Panc1 (cell line): ENCODE measurements around the gene CSMD2. TPM values are rescaled to one million over a fixed set of nuclear protein-coding genes. Genes with fewer than 3 reads are reported as not detected.

Experiments
- ATAC-seq: fragments of 200-7000 bp; cut with Tn5 transposase; 2 replicates; pipeline ENCODE4 v1.9.1; 2020; ENCODE audit warnings: mild to moderate bottlenecking, moderate library complexity
- BruUV-seq: library from RNA; stranded (reverse); fragments of 400-500 nt; replicated peaks from 2 replicates; lab custom pipeline; 2021; lab: Mats Ljungman, UMichigan
- CTCF ChIA-PET: fragments of 300-600 bp; sonication (Branson Sonifier 250); formaldehyde crosslinking; loops from one replicate; lab custom pipeline; 2022; ENCODE audit warnings: antibody characterized with exemption; lab: Charles Lee
- POLR2A ChIA-PET: fragments of 300-600 bp; sonication (Branson Sonifier 250); formaldehyde crosslinking; loops from one replicate; lab custom pipeline; 2022; ENCODE audit warnings: antibody characterized with exemption; lab: Charles Lee
- DNase-seq: peaks from one replicate; pipeline ENCODE4 v3.0.0-alpha.2; 2010; ENCODE audit warnings: low read depth, low spot score
- H3K27ac ChIP-seq: 2 replicates; pipeline ENCODE4 v1.5.1; 2011; ENCODE audit warnings: mild to moderate bottlenecking, low read length, inconsistent platforms
- H3K27me3 ChIP-seq: fragments of 200-500 bp; sonication (Bioruptor generic); 2 replicates; pipeline ENCODE4 v1.6.0; 2014; ENCODE audit warnings: low read length, inconsistent platforms; ENCODE audit not compliant: control insufficient read depth, insufficient read depth
- H3K36me3 ChIP-seq: fragments of 200-500 bp; sonication (Bioruptor generic); 2 replicates; pipeline ENCODE4 v1.5.1; 2014; ENCODE audit warnings: inconsistent platforms, mild to moderate bottlenecking, low read length, moderate library complexity; ENCODE audit not compliant: control insufficient read depth, insufficient read depth
- H3K4me1 ChIP-seq: 2 replicates; pipeline ENCODE4 v1.5.1; 2011; ENCODE audit warnings: inconsistent platforms, mild to moderate bottlenecking, low read length, moderate library complexity; ENCODE audit not compliant: control insufficient read depth, insufficient read depth
- H3K4me3 ChIP-seq, 2 experiments: 2 replicates each; pipeline ENCODE4 v1.5.1; 2011 to 2012; ENCODE audit warnings: low read depth in 2 of 2, low read length in 2 of 2, mild to moderate bottlenecking in 2 of 2, inconsistent platforms in 1 of 2, moderate library complexity in 1 of 2
- H3K9me3 ChIP-seq: fragments of 200-500 bp; sonication (Bioruptor generic); 2 replicates; pipeline ENCODE4 v1.5.1; 2014; ENCODE audit warnings: low read depth, mild to moderate bottlenecking, inconsistent platforms, low read length, moderate library complexity; ENCODE audit not compliant: control insufficient read depth, insufficient read depth
- CTCF ChIP-seq: fragments of 450-650 bp; IDR thresholded peaks from 2 replicates; pipeline ENCODE4 v1.5.1; 2017; ENCODE audit warnings: mild to moderate bottlenecking
- POLR2AphosphoS5 ChIP-seq: IDR thresholded peaks from 2 replicates; pipeline ENCODE4 v1.6.1; 2012; ENCODE audit warnings: mild to moderate bottlenecking, low read depth, low read length, moderate library complexity
- REST ChIP-seq, 2 experiments: IDR thresholded peaks; 2 replicates each; pipeline ENCODE4 v1.6.1; 2011 to 2012; ENCODE audit warnings: low read depth in 2 of 2, control low read depth in 1 of 2, low read length in 1 of 2, mild to moderate bottlenecking in 1 of 2, moderate library complexity in 1 of 2; ENCODE audit not compliant: insufficient read depth in 1 of 2
- SIN3A ChIP-seq: IDR thresholded peaks from 2 replicates; pipeline ENCODE4 v1.6.1; 2012; ENCODE audit warnings: low read depth, mild to moderate bottlenecking, low read length, moderate library complexity, borderline replicate concordance; ENCODE audit not compliant: insufficient read depth
- TCF7L2 ChIP-seq: IDR thresholded peaks from 2 replicates; pipeline ENCODE4 v1.6.1; 2011; ENCODE audit warnings: mild to moderate bottlenecking, low read depth, low read length, inconsistent platforms
- in situ Hi-C: cut with HindIII; loops from 2 replicates; pipeline ENCODE4 v1.10.0; 2016; ENCODE audit warnings: low sequenced_read_pairs, low pct_unique_long_range_greater_than_20kb
- intact Hi-C: fragments of 100-400 bp; cut with micrococcal nuclease; formaldehyde crosslinking; loops from one replicate; pipeline ENCODE4 v1.10.0; 2022; ENCODE audit not compliant: unreplicated experiment
- total RNA-seq: library from RNA; stranded (reverse); gene quantifications from one replicate; pipeline ENCODE4 v1.2.1, GENCODE V29; 2021; ENCODE audit not compliant: unreplicated experiment

CSMD2 gene
- total RNA-seq, 1 experiment from 2014 or later = not detected

- in situ Hi-C loops = no loop called here
Measured at GRCh38 chr1:33502726-33503125, 662.3 kb downstream of the CSMD2 start.

GRCh38 chr1:33501774-33502173, 663.3 kb downstream of the CSMD2 start:
- intact Hi-C loops = no loop called here
- ATAC-seq (no peak), DNase-seq (no peak)
- H3K27me3 ChIP-seq = no peaks in the 10 kb centered on the region
- ChIA-PET POLR2A (interaction anchor here (0.6 kb wide), 1 partner anchor 19 kb away, joined by 11 read pairs; no protein-coding TSS in a partner anchor), CTCF (no interaction called here)
- no peaks in the 10 kb centered on the region for H3K4me1 ChIP-seq
- H3K4me3 ChIP-seq = no peak overlapping the region
- in situ Hi-C loops = no loop called here
- TF ChIP-seq POLR2AphosphoS5 (no peak), TCF7L2 (no peak), REST (IDR thresholded peaks at IDR 0.05; ENCODE audit: insufficient read depth in 1 of 2, low read depth in 2 of 2, low read length in 1 of 2) (no peak), SIN3A (no peak), CTCF (no peak)
- H3K36me3 ChIP-seq = no peaks in the 10 kb centered on the region
- BruUV-seq = no TSS peak
- H3K9me3 ChIP-seq = peaks cover 8% of the 10 kb centered on the region; the same call in 1 of the 2 replicates
- no peak overlapping the region for H3K27ac ChIP-seq

More at GRCh38 chr1:33502726-33503125, 662.3 kb downstream of the CSMD2 start:
- CTCF ChIA-PET = no interaction called here
- POLR2A ChIA-PET = no interaction called here
- no peaks in the 10 kb centered on the region for H3K9me3 ChIP-seq
- H3K27ac ChIP-seq = no peak overlapping the region
- H3K4me3 ChIP-seq = no peak overlapping the region
- no peak for ATAC-seq
- DNase-seq = no peak
- H3K36me3 ChIP-seq = no peaks in the 10 kb centered on the region
- no peaks in the 10 kb centered on the region for H3K27me3 ChIP-seq
- no peaks in the 10 kb centered on the region for H3K4me1 ChIP-seq
- intact Hi-C loops = no loop called here
- TF ChIP-seq CTCF = no peak
- no peak for TF ChIP-seq SIN3A
- no peak for TF ChIP-seq POLR2AphosphoS5
- no peak for TF ChIP-seq REST (IDR thresholded peaks at IDR 0.05; ENCODE audit: insufficient read depth in 1 of 2, low read depth in 2 of 2, low read length in 1 of 2)
- no peak for TF ChIP-seq TCF7L2
- no TSS peak for BruUV-seq
